Uterus (tissue), 2 donors: ENCODE data around the gene LCNL1.

ENCODE experiments used
- CTCF ChIP-seq, 4 experiments: fragments of 200-600 bp in 2 of 4; fragments of 450-650 bp in 2 of 4; sonication (generic) in 2 of 4; IDR thresholded peaks; one replicate each; pipeline ENCODE4 v1.5.1; 2016 to 2019; ENCODE audit warnings: antibody characterized with exemption in 4 of 4, mild to moderate bottlenecking in 2 of 4, moderate library complexity in 1 of 4
- POLR2A ChIP-seq, 2 donors: fragments of 450-650 bp; IDR thresholded peaks; one replicate each; pipeline ENCODE4 v1.6.1; 2016; ENCODE audit warnings: antibody characterized with exemption in 2 of 2, mild to moderate bottlenecking in 1 of 2, moderate library complexity in 1 of 2

- TF ChIP-seq CTCF (IDR thresholded peaks at IDR 0.05) (no peak), POLR2A (IDR thresholded peaks at IDR 0.05) (no peak)
Observed at GRCh38 chr9:137013571-137013940, 30.8 kb downstream of the LCNL1 start.
